OCI-LY3 (cell line): ENCODE data around the gene KDM1A.

Source experiments
- H2AFZ ChIP-seq: fragments of 200-600, 300-600 bp; shearing (Covaris generic); 2 replicates; pipeline ENCODE4 v1.6.0; 2014; ENCODE audit warnings: antibody characterized with exemption, low read depth, low read length
- H3K27ac ChIP-seq: fragments of 200-600, 300-600 bp; sonication (generic); 2 replicates; pipeline ENCODE4 v1.5.1; 2014; ENCODE audit warnings: mild to moderate bottlenecking, low read length, moderate library complexity, mixed read lengths
- H3K27me3 ChIP-seq: fragments of 200-600, 300-600 bp; sonication (generic); 2 replicates; pipeline ENCODE4 v1.6.1; 2014; ENCODE audit warnings: low read depth, low read length, mixed read lengths
- H3K36me3 ChIP-seq: fragments of 200-600, 300-600 bp; sonication (generic); replicated peaks from 2 replicates; pipeline ENCODE3; 2014; ENCODE audit warnings: low read depth, low read length, mixed read lengths
- H3K4me1 ChIP-seq: fragments of 300-600, 200-600 bp; sonication (generic); 2 replicates; pipeline ENCODE4 v1.6.1; 2014; ENCODE audit warnings: low read length, mixed read lengths
- H3K4me2 ChIP-seq: fragments of 200-600, 300-600 bp; sonication (generic); 2 replicates; pipeline ENCODE4 v1.6.1; 2014; ENCODE audit warnings: low read length, mixed read lengths
- H3K4me3 ChIP-seq: fragments of 300-600, 200-600 bp; sonication (generic); 2 replicates; pipeline ENCODE4 v1.5.1; 2014; ENCODE audit warnings: antibody characterized with exemption, mild to moderate bottlenecking, low read length, moderate library complexity
- H3K79me2 ChIP-seq: fragments of 300-600, 200-600 bp; shearing (Covaris generic); 2 replicates; pipeline ENCODE4 v1.6.1; 2014; ENCODE audit warnings: mild to moderate bottlenecking, low read length, mixed read lengths
- H3K9ac ChIP-seq: fragments of 300-600, 200-600 bp; shearing (Covaris generic); 2 replicates; pipeline ENCODE4 v1.6.0; 2014; ENCODE audit warnings: mild to moderate bottlenecking, low read length, moderate library complexity
- H3K9me3 ChIP-seq: fragments of 200-600, 300-600 bp; shearing (Covaris generic); 2 replicates; pipeline ENCODE4 v1.6.1; 2014; ENCODE audit warnings: low read length, mixed read lengths; ENCODE audit not compliant: insufficient read depth
- H4K20me1 ChIP-seq: fragments of 200-600, 300-600 bp; sonication (generic); 2 replicates; pipeline ENCODE4 v1.6.1; 2016; ENCODE audit warnings: low read length, mixed read lengths; ENCODE audit not compliant: insufficient read depth
- CTCF ChIP-seq: fragments of 200-600, 300-600 bp; sonication (generic); IDR thresholded peaks from 2 replicates; pipeline ENCODE4 v1.5.1; 2014; ENCODE audit warnings: antibody characterized with exemption, low read length, low read depth
- EZH2phosphoT487 ChIP-seq: fragments of 200-600 bp; shearing (Covaris generic); IDR thresholded peaks from 2 replicates; pipeline ENCODE4 v1.6.1; 2018; ENCODE audit warnings: antibody characterized with exemption, mixed run types, low read depth

The KDM1A gene

GRCh38 chr1:23023174-23023845, 4.0 kb downstream of the KDM1A start:
- Histone ChIP-seq H2AFZ (no peak overlapping the region), H3K4me2 (no peak overlapping the region), H3K36me3 (peaks cover 11% of the 10 kb centered on the region), H3K79me2 (peaks cover 90% of the 10 kb centered on the region), H3K27ac (no peak overlapping the region), H3K27me3 (no peaks in the 10 kb centered on the region), H3K4me1 (peaks cover 11% of the 10 kb centered on the region), H3K4me3 (no peak overlapping the region), H4K20me1 (peaks cover 31% of the 10 kb centered on the region), H3K9me3 (no peaks in the 10 kb centered on the region), H3K9ac (no peak overlapping the region)
- TF ChIP-seq CTCF: no peak
- TF ChIP-seq EZH2phosphoT487: no peak

GRCh38 chr1:23026568-23026967, 7.3 kb downstream of the KDM1A start:
- no peak for TF ChIP-seq EZH2phosphoT487
- no peak for TF ChIP-seq CTCF
- no peak overlapping the region for H2AFZ ChIP-seq
- peaks cover 10% of the 10 kb centered on the region for H3K36me3 ChIP-seq
- no peak overlapping the region for H3K4me2 ChIP-seq
- H3K27ac ChIP-seq: no peak overlapping the region
- peaks cover 30% of the 10 kb centered on the region for H3K4me1 ChIP-seq
- H4K20me1 ChIP-seq: peaks cover 50% of the 10 kb centered on the region
- H3K9me3 ChIP-seq: no peaks in the 10 kb centered on the region
- no peak overlapping the region for H3K9ac ChIP-seq
- H3K27me3 ChIP-seq: no peaks in the 10 kb centered on the region
- H3K79me2 ChIP-seq: peaks cover 100% of the 10 kb centered on the region
- H3K4me3 ChIP-seq: no peak overlapping the region

GRCh38 chr1:23027352-23027907, 8.2 kb downstream of the KDM1A start:
- Histone ChIP-seq H3K36me3 (peaks cover 5% of the 10 kb centered on the region), H2AFZ (no peak overlapping the region), H4K20me1 (peaks cover 59% of the 10 kb centered on the region), H3K27me3 (no peaks in the 10 kb centered on the region), H3K4me1 (peaks cover 38% of the 10 kb centered on the region), H3K9ac (no peak overlapping the region), H3K27ac (no peak overlapping the region), H3K79me2 (peaks cover 100% of the 10 kb centered on the region), H3K9me3 (no peaks in the 10 kb centered on the region), H3K4me3 (no peak overlapping the region), H3K4me2 (no peak overlapping the region)
- TF ChIP-seq CTCF (no peak), EZH2phosphoT487 (no peak)

GRCh38 chr1:23029337-23029736, 10.1 kb downstream of the KDM1A start:
- H3K4me3 ChIP-seq: no peak overlapping the region
- no peaks in the 10 kb centered on the region for H3K27me3 ChIP-seq
- no peak overlapping the region for H3K9ac ChIP-seq
- TF ChIP-seq CTCF (no peak), EZH2phosphoT487 (no peak)
- H4K20me1 ChIP-seq: peaks cover 58% of the 10 kb centered on the region
- H3K27ac ChIP-seq: no peak overlapping the region
- H3K4me2 ChIP-seq: no peak overlapping the region
- H2AFZ ChIP-seq: no peak overlapping the region
- H3K9me3 ChIP-seq: no peaks in the 10 kb centered on the region
- H3K36me3 ChIP-seq: no peaks in the 10 kb centered on the region
- peaks cover 99% of the 10 kb centered on the region for H3K79me2 ChIP-seq
- H3K4me1 ChIP-seq: peaks cover 50% of the 10 kb centered on the region
